Keratinocyte (primary cell): ENCODE measurements around the gene ITGA3.

Experiments
- CTCF ChIP-seq, 3 experiments: IDR thresholded peaks in 1 of 3; conservative IDR thresholded peaks in 1 of 3; optimal IDR thresholded peaks in 1 of 3; 2 replicates in 2 of 3; 3 replicates in 1 of 3; pipeline versions ENCODE3 to v1.5.1; 2011; ENCODE audit warnings: low read length in 3 of 3, mild to moderate bottlenecking in 3 of 3, moderate library complexity in 2 of 3, control low read depth in 1 of 3, inconsistent platforms in 1 of 3; ENCODE audit not compliant: insufficient read depth in 2 of 3; ENCODE audit errors: extremely low read depth in 1 of 3
- EZH2 ChIP-seq: IDR thresholded peaks from one replicate; pipeline ENCODE4 v1.6.1; 2012; ENCODE audit warnings: inconsistent platforms, mild to moderate bottlenecking, low read length, moderate library complexity

- TF ChIP-seq CTCF (optimal IDR thresholded peaks at IDR 0.05 in 1 of 3, IDR thresholded peaks at IDR 0.05 in 1 of 3, conservative IDR thresholded peaks at IDR 0.05 in 1 of 3; ENCODE audit: extremely low read depth in 1 of 3, insufficient read depth in 2 of 3, low read length in 3 of 3) (no peak), EZH2 (no peak)
Observed at GRCh38 chr17:50044483-50044882, 11.4 kb upstream of the ITGA3 start.
